K562 (cell line): ENCODE data around the gene RNF166. TPM values are rescaled to one million over a fixed set of nuclear protein-coding genes. Genes with fewer than 3 reads are reported as not detected.

Experiments
- ATAC-seq: fragments of 200-7000 bp; cut with Tn5 transposase; 3 replicates; pipeline ENCODE4 v1.9.1; 2020; ENCODE audit warnings: moderate library complexity
- BruUV-seq: library from RNA; stranded (reverse); fragments of 400-500 nt; replicated peaks from 2 replicates; lab custom pipeline; 2021; lab: Mats Ljungman, UMichigan
- CTCF ChIA-PET: fragments of 300-600 bp; formaldehyde crosslinking; extraction: SDS; loops from one replicate; lab custom pipeline; 2021; ENCODE audit warnings: low intra/inter-chr PET ratio; lab: Yijun Ruan, JAX
- POLR2A ChIA-PET: fragments of 300-600, 350-650 bp; sonication (Branson Sonifier 250); formaldehyde crosslinking; extraction: SDS; loops from one replicate; lab custom pipeline; 2021; ENCODE audit warnings: antibody characterized with exemption, inconsistent platforms; lab: Yijun Ruan, JAX
- DNase-seq, 4 experiments: peaks; one replicate each; pipeline versions ENCODE4 v3.0.0 to v3.0.0-alpha.2; 2011 to 2018; ENCODE audit warnings: low spot score in 3 of 4, mixed read lengths in 3 of 4; ENCODE audit errors: extremely low read depth in 1 of 4
- FAIRE-seq: peaks from 2 replicates; lab custom pipeline; 2011; peaks lifted over from hg19 to GRCh38; lab: Jason Lieb, UNC
- H2AFZ ChIP-seq: 2 replicates; pipeline ENCODE4 v1.6.0; 2011; ENCODE audit warnings: low read depth, low read length, control low read depth, inconsistent platforms
- H3K27ac ChIP-seq: fragments of 200-600 bp; 3 replicates; pipeline ENCODE4 v1.8.0; 2011; ENCODE audit warnings: low read depth, mild to moderate bottlenecking, control low read depth, inconsistent platforms, low read length, moderate library complexity, mixed read lengths; ENCODE audit errors: extremely low read depth
- H3K27me3 ChIP-seq, 2 experiments: fragments of 300-600 bp in 1 of 2; 2 replicates in 1 of 2; 3 replicates in 1 of 2; pipeline versions ENCODE4 v1.6.0 to v1.8.0; 2011; ENCODE audit warnings: inconsistent platforms in 2 of 2, low read length in 2 of 2, mild to moderate bottlenecking in 1 of 2, mixed read lengths in 1 of 2, moderate library complexity in 1 of 2; ENCODE audit not compliant: control insufficient read depth in 2 of 2, insufficient read depth in 2 of 2
- H3K36me3 ChIP-seq: fragments of 300-600 bp; 3 replicates; pipeline ENCODE4 v1.8.0; 2011; ENCODE audit warnings: mild to moderate bottlenecking, low read length, inconsistent platforms; ENCODE audit not compliant: control insufficient read depth, insufficient read depth
- H3K4me1 ChIP-seq, 2 experiments: fragments of 200-600 bp in 1 of 2; replicated peaks in 1 of 2; 2 replicates in 1 of 2; 3 replicates in 1 of 2; pipeline versions ENCODE4 v1.5.1 to v1.8.0; 2011; ENCODE audit warnings: inconsistent platforms in 2 of 2, low read length in 2 of 2, mild to moderate bottlenecking in 1 of 2, mixed read lengths in 1 of 2, moderate library complexity in 1 of 2; ENCODE audit not compliant: control insufficient read depth in 2 of 2, insufficient read depth in 2 of 2
- H3K4me2 ChIP-seq: 2 replicates; pipeline ENCODE4 v1.6.1; 2011; ENCODE audit warnings: low read length, control low read depth, inconsistent platforms, mixed read lengths; ENCODE audit not compliant: insufficient read depth
- H3K4me3 ChIP-seq: fragments of 200-600 bp; sonication (generic), shearing (Covaris generic); 2 replicates; pipeline ENCODE4 v1.5.1; 2016; ENCODE audit warnings: control low read depth, inconsistent platforms
- H3K79me2 ChIP-seq: fragments of 200-600 bp; 3 replicates; pipeline ENCODE4 v1.8.0; 2011; ENCODE audit warnings: low read length, inconsistent platforms; ENCODE audit not compliant: control insufficient read depth, insufficient read depth
- H3K9ac ChIP-seq, 2 experiments: 2 replicates each; pipeline versions ENCODE4 v1.6.0 to v1.6.1; 2011; ENCODE audit warnings: low read depth in 2 of 2, low read length in 2 of 2, control low read depth in 1 of 2, inconsistent platforms in 1 of 2, mild to moderate bottlenecking in 1 of 2, mixed read lengths in 1 of 2; ENCODE audit not compliant: insufficient read depth in 1 of 2
- H3K9me1 ChIP-seq: one replicate; pipeline ENCODE4 v1.6.0; 2011; ENCODE audit warnings: inconsistent platforms, mild to moderate bottlenecking, low read length, moderate library complexity; ENCODE audit not compliant: control insufficient read depth, insufficient read depth
- H3K9me3 ChIP-seq: replicated peaks from 2 replicates; pipeline ENCODE4 v1.5.1; 2011; ENCODE audit warnings: low read depth, low read length, inconsistent platforms; ENCODE audit not compliant: control insufficient read depth, insufficient read depth
- H4K20me1 ChIP-seq: replicated peaks from 2 replicates; pipeline ENCODE4 v1.6.1; 2011; ENCODE audit warnings: low read length, inconsistent platforms, mixed read lengths; ENCODE audit not compliant: control insufficient read depth, insufficient read depth
- ARID1B ChIP-seq: fragments of 450-650 bp; IDR thresholded peaks from 2 replicates; pipeline ENCODE4 v1.6.1; 2016; ENCODE audit warnings: antibody characterized with exemption, mild to moderate bottlenecking, inconsistent platforms
- ELK3 ChIP-seq: fragments of 450-650 bp; formaldehyde crosslinking; IDR thresholded peaks from 2 replicates; pipeline ENCODE4 v1.4.0; 2020; ENCODE audit warnings: mild to moderate bottlenecking
- POLR2A ChIP-seq: fragments of 450-650 bp; conservative IDR thresholded peaks from 2 replicates; pipeline ENCODE4 v1.6.1; 2016
- POLR2G ChIP-seq: fragments of 200-400 bp; formaldehyde crosslinking; IDR thresholded peaks from 2 replicates; pipeline ENCODE4 v1.6.1; 2017; ENCODE audit warnings: low read depth, mild to moderate bottlenecking, antibody characterized with exemption, low read length, moderate library complexity
- RBFOX2 ChIP-seq: fragments of 200-400 bp; formaldehyde crosslinking; IDR thresholded peaks from 2 replicates; pipeline ENCODE4 v1.6.1; 2017; ENCODE audit warnings: low read depth, mild to moderate bottlenecking, low read length, moderate library complexity
- RBM22 ChIP-seq: fragments of 200-400 bp; formaldehyde crosslinking; IDR thresholded peaks from 2 replicates; pipeline ENCODE4 v1.6.1; 2018; ENCODE audit warnings: low read length, low read depth; ENCODE audit not compliant: poor library complexity, severe bottlenecking
- WGBS: fragments of 100-300 bp; shearing (Covaris generic); methylation state at CpG from one replicate; pipeline ENCODE4 v1.1.6; 2016; ENCODE audit warnings: low coverage, mixed read lengths; ENCODE audit not compliant: insufficient coverage; ENCODE audit errors: missing lambda C conversion rate; 5-methylcytosine and 5-hydroxymethylcytosine counted together
- in situ Hi-C: fragments of 300-500 bp; cut with MboI; formaldehyde crosslinking; loops from 4 replicates; pipeline ENCODE4 v1.15.0; 2018; ENCODE audit warnings: inconsistent platforms, mixed read lengths
- intact Hi-C: fragments of 100-400 bp; cut with micrococcal nuclease; formaldehyde crosslinking; loops from 2 replicates; pipeline ENCODE4 v1.14.2; 2022
- polyA plus RNA-seq, 8 experiments: library from polyadenylated mRNA; depleted of rRNA in 4 of 8; stranded (reverse) in 5 of 8; unstranded in 3 of 8; fragments of >200 nt; fragmentation: Nextera tagmentation in 2 of 8; fragmentation: Illumina TruSeq in 1 of 8; extraction: Ambion mirVana in 2 of 8; extraction: Trizol in 1 of 8; gene quantifications; 2 replicates each; pipeline versions ENCODE4 v1.2.1 to v1.2.3, GENCODE V29; 2011 to 2014; ENCODE audit warnings: inconsistent platforms in 1 of 8, missing spikeins in 1 of 8
- total RNA-seq, 7 experiments: library from RNA; depleted of rRNA in 6 of 7; stranded (reverse); fragments of >200 nt in 6 of 7; fragmentation: Illumina TruSeq in 2 of 7; extraction: Trizol in 2 of 7; gene quantifications; 2 replicates each; pipeline versions ENCODE4 v1.2.1 to v1.2.3, GENCODE V29; 2011 to 2021; ENCODE audit warnings: low replicate concordance in 1 of 7

RNF166 gene
- total and polyA plus RNA-seq, 9 of the 15 experiments (the other 6 are each of a cell fraction or from before 2014, with no cell fraction given), result 0.56 to 60.3 (median 19.5) TPM

- in situ Hi-C loops, result no loop called here
- Histone ChIP-seq H3K79me2 (no peaks in the 10 kb centered on the region; the same call in 2 of the 3 replicates), H3K36me3 (peaks cover 100% of the 10 kb centered on the region), H3K4me2 (no peak overlapping the region), H3K27ac (no peak overlapping the region), H2AFZ (no peak overlapping the region), H3K4me1 (peaks cover 0 to 49% of the 10 kb centered on the region in 2 experiments; a peak in 1 of 5 replicates), H3K4me3 (no peak overlapping the region), H4K20me1 (no peaks in the 10 kb centered on the region), H3K9ac (peak overlapping the region in 1 of 2 experiments; percentile 50; a peak in 1 of 4 replicates), H3K9me1 (peaks cover 3% of the 10 kb centered on the region), H3K9me3 (0 out of 2 replicates have a peak, but pooled peaks cover 2% of the 10 kb centered on the region), H3K27me3 (no peaks in the 10 kb centered on the region; a peak in 1 of 5 replicates)
- TF ChIP-seq ARID1B (no peak), RBM22 (peak; percentile 92), ELK3 (no peak), POLR2A (0 out of 2 replicates have a peak, but pooled peaks have one; percentile 33), POLR2G (peak; percentile 65), RBFOX2 (0 out of 2 replicates have a peak, but pooled peaks have one; percentile 15)
- CTCF ChIA-PET, result no interaction called here
- no TSS peak for BruUV-seq
- POLR2A ChIA-PET, result interaction anchor here (1.3 kb wide), 1 partner anchor 18 kb away, joined by 3 read pairs; no protein-coding TSS in a partner anchor
- FAIRE-seq (no peak), DNase-seq (no peak), ATAC-seq (no peak)
- 96% methylated on average over 29 of the region's 29 CpGs for WGBS
- intact Hi-C loops, result no loop called here
Observed at GRCh38 chr16:88719267-88719932, 13.2 kb upstream of the RNF166 start.
